AG09309 (cell line): ENCODE measurements around the gene RGS9.
"Not testable (repeated sequence)": the region's sequence is repeated elsewhere in the genome, so short reads cannot be mapped to it uniquely, and the experiment has no call there.

ENCODE experiments used
- DNase-seq: peaks from one replicate; pipeline ENCODE4 v3.0.0-alpha.2; 2010; ENCODE audit warnings: low read depth
- H3K4me3 ChIP-seq: 2 replicates; pipeline ENCODE4 v1.5.1; 2011; ENCODE audit warnings: mild to moderate bottlenecking, low read depth, low read length, moderate library complexity; ENCODE audit not compliant: control insufficient read depth
- TF ChIP-seq, protein P1 (sequence below): IDR thresholded peaks from 2 replicates; pipeline ENCODE4 v1.5.1; 2011; ENCODE audit warnings: mild to moderate bottlenecking, low read depth, low read length, inconsistent platforms; ENCODE audit not compliant: insufficient read depth, control insufficient read depth; ENCODE audit errors: missing control alignments

RGS9 gene

GRCh38 chr17:65204001-65204400 lies 66.8 kb downstream of the RGS9 start:
- no peak overlapping the region for H3K4me3 ChIP-seq
- TF ChIP-seq, protein P1, sequence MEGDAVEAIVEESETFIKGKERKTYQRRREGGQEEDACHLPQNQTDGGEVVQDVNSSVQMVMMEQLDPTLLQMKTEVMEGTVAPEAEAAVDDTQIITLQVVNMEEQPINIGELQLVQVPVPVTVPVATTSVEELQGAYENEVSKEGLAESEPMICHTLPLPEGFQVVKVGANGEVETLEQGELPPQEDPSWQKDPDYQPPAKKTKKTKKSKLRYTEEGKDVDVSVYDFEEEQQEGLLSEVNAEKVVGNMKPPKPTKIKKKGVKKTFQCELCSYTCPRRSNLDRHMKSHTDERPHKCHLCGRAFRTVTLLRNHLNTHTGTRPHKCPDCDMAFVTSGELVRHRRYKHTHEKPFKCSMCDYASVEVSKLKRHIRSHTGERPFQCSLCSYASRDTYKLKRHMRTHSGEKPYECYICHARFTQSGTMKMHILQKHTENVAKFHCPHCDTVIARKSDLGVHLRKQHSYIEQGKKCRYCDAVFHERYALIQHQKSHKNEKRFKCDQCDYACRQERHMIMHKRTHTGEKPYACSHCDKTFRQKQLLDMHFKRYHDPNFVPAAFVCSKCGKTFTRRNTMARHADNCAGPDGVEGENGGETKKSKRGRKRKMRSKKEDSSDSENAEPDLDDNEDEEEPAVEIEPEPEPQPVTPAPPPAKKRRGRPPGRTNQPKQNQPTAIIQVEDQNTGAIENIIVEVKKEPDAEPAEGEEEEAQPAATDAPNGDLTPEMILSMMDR = no peak
- DNase-seq = no peak

DNA sequence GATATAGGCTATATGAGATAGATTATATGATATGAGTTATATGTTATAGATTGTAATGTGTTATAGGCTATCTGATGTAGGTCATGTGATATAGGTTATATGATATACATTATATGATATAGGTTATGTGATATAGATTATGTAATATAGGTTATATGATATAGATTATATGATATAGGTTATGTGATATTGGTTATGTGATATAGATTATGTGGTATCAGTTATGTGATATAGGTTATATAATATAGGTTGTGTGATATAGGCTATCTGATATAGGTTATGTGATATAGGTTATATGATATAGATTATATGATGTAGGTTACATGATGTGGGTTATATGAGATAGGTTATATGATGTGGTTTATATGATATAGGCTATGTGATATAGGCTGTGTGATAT lies 68.5 kb downstream of the RGS9 start:
- H3K4me3 ChIP-seq = no peak overlapping the region
- no peak for DNase-seq
- TF ChIP-seq, protein P1 = no peak

DNA sequence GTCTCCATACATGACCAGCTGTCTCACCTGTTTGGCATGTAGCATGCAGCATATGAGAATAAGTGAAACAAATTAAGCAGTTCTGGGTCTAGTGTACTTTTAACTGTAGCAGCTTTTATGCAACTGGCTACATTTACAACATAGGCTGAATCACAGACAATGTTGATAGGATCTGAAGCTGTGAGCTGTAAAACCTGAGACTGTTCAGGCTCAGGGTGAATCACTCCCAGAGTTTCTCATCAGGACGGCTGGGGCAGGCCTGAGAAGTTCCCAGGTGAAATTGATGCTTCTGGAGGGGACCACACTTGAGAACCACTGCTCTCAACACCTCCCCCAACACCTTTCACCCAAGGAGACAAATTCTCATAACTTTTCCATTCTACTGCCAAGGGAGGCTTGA lies 70.3 kb downstream of the RGS9 start:
- not testable (repeated sequence) for DNase-seq, H3K4me3 ChIP-seq

- TF ChIP-seq, protein P1 = no peak
- no peak for DNase-seq
- no peak overlapping the region for H3K4me3 ChIP-seq
Measured at GRCh38 chr17:65208717-65209116, 71.5 kb downstream of the RGS9 start.

- no peak overlapping the region for H3K4me3 ChIP-seq
- TF ChIP-seq, protein P1 = no peak
- DNase-seq = no peak
Measured at GRCh38 chr17:65218261-65218660, 81.1 kb downstream of the RGS9 start.

DNA sequence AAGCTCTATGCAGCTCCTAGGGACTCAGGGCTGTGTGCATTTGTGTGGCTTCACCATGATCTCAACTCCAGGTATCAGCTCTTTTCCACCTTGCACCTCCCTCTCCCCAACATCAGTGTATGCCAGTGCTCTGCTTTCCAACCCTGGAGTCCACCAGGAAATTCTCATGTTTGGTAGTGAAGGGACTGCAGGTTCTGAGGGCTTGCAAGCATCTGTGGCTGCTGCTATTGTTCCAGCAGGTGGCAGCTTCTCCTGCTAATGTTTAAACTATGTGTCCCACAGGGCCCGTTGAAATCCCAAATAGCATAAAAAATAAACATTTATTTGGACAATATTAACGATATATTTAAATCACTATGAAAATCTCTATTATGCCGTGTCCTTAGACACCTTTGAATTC lies 82.0 kb downstream of the RGS9 start:
- DNase-seq = no peak
- TF ChIP-seq, protein P1 = peak; percentile 29

GRCh38 chr17:65219707-65220106 lies 82.5 kb downstream of the RGS9 start:
- TF ChIP-seq, protein P1 = no peak
- no peak overlapping the region for H3K4me3 ChIP-seq
- no peak for DNase-seq

More for the DNA sequence above, 82.0 kb downstream of the RGS9 start:
- H3K4me3 ChIP-seq = no peak overlapping the region
